SH-SY5Y (cell line): ENCODE results near the gene PKDREJ.

Source experiments
- GATA2 ChIP-seq: IDR thresholded peaks from 2 replicates; pipeline ENCODE4 v1.6.1; 2011; ENCODE audit warnings: mild to moderate bottlenecking, low read depth, low read length
- GATA3 ChIP-seq: IDR thresholded peaks from 2 replicates; pipeline ENCODE4 v1.6.1; 2011; ENCODE audit warnings: low read depth, mild to moderate bottlenecking, low read length, moderate library complexity

Gene PKDREJ

DNA sequence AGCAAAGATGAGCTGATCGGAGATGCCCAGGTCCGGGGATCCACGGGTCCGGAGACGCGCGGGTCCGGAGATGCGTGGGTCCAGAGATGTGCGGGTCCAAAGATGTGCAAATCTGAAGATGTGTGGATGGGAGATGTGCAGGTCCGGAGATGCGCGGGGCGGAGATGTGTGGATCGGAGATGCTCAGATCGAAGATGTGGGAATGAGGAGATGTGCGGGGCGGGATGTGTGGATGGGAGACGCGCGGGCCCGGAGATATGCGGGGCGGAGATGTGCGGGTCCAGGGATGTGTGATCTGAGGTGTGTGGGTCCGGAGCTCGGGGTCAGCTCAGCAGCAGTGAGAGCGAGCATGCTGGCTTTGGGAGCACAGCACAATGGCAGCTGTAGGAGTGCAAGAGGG is 48.5 kb downstream of the PKDREJ start:
- no peak for TF ChIP-seq GATA3
- no peak for TF ChIP-seq GATA2

DNA sequence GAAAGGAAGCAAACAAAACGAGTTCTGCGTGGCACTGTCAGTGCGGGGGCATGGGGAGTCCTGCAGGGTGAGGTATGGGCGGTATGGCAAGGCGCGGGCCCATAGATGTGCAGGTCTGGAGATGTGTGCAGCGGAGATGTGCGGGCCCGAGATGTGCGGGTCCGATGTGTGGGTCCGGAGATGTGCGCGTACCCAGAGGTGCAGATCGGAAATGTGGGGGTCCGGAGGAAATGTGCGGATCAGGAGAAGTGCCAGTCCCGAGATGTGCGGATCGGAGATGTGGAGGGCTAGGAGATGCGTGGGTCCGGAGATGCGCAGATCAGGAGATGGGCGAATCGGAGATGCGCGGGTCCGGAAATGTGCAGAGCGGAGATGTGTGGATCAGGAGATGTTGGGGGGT is 49.0 kb downstream of the PKDREJ start:
- no peak for TF ChIP-seq GATA2
- TF ChIP-seq GATA3 = no peak

DNA sequence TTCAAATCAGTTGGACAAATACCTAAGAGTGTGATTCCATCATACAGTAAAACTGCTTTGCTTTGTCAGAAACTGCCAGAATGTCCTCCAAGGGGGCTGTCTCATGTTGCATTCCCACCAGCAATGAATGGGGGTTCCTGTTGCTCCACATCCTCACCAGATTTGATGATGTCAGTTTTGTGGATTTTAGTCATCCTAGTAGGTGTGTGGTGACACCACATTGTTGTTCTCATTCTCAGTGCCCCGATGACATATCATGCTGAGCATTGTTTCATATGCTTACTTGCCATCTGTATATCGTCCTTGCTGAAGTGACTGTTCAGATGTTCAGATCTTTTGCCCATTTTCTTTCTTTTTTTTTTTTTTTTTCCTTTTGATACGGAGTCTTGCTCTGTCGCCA is 50.1 kb downstream of the PKDREJ start:
- TF ChIP-seq GATA2 (no peak), GATA3 (no peak)

DNA sequence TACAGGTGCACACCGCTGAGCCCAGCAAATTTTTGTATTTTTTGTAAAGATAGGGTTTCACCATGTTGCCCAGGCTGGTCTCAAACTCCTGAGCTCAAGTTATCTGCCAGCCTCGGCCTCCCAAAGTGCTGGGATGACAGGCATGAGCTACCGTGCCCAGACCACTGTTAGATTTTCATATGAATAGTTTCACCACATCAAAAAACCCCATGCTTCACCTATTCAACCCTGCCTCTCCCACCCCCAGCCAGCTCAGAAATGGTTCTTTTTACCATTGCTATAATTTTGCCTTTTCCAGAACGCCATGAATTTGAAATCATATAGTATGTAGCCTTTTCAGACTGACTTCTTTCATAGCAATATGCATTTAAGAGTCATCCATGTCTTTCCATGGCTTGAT is 50.9 kb downstream of the PKDREJ start:
- TF ChIP-seq GATA3 (no peak), GATA2 (no peak)

DNA sequence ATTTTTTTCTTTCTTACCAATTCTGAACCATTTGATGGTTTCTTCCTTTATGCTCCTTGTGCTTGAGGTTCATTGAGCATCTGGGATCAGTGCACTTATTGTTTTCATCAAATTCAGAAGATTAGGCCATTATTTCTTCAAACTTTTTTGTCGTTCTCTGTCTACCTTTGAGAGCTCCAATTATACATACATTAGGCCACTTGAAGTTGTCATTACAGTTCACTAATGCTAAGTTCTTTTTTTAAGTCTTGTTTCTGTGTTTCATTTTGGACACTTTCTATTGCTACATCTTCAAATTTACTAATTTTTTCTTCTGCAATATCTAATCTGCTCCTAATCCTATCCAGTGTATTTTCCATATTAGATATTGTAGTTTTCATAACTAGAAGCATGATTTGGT is 53.9 kb downstream of the PKDREJ start:
- TF ChIP-seq GATA3 = no peak
- TF ChIP-seq GATA2 = no peak
